WTC11 (cell line): Measurements from ENCODE around the gene HLA-DPB1. TPM values are rescaled to one million over a fixed set of nuclear protein-coding genes. Genes with fewer than 3 reads are reported as not detected.

Experiments
- ATAC-seq: fragments of 200-7000 bp; cut with Tn5 transposase; 2 replicates; pipeline ENCODE4 v1.10.0; 2021; ENCODE audit warnings: mild to moderate bottlenecking, moderate library complexity
- CTCF ChIA-PET: fragments of 300-600 bp; sonication (Branson Sonifier 250); formaldehyde crosslinking; loops from one replicate; lab custom pipeline; 2021; ENCODE audit warnings: antibody characterized with exemption; lab: Charles Lee
- POLR2A ChIA-PET: fragments of 350-600 bp; sonication (Branson Sonifier 250); formaldehyde crosslinking; loops from one replicate; lab custom pipeline; 2021; ENCODE audit warnings: antibody characterized with exemption; lab: Charles Lee
- DNase-seq: peaks from one replicate; pipeline ENCODE4 v3.0.0; 2021; ENCODE audit warnings: low spot score
- H3K27ac Mint-ChIP-seq: 2 replicates; pipeline ENCODE4 v1.8.0; 2021; ENCODE audit warnings: mixed read lengths
- H3K27me3 Mint-ChIP-seq: 2 replicates; pipeline ENCODE4 v1.8.0; 2021; ENCODE audit warnings: low read depth, mild to moderate bottlenecking, moderate library complexity, mixed read lengths
- H3K36me3 Mint-ChIP-seq: 2 replicates; pipeline ENCODE4 v1.8.0; 2021; ENCODE audit warnings: mixed read lengths
- H3K4me1 Mint-ChIP-seq: 2 replicates; pipeline ENCODE4 v1.8.0; 2022; ENCODE audit warnings: mixed read lengths
- H3K4me3 Mint-ChIP-seq: 2 replicates; pipeline ENCODE4 v1.8.0; 2021; ENCODE audit warnings: mild to moderate bottlenecking, moderate library complexity, mixed read lengths
- H3K9me3 Mint-ChIP-seq: 2 replicates; pipeline ENCODE4 v1.8.0; 2021; ENCODE audit warnings: mixed read lengths
- AFF4 ChIP-seq: sonication (generic); formaldehyde crosslinking; IDR thresholded peaks from 2 replicates; pipeline ENCODE4 v1.8.1; 2023; ENCODE audit warnings: mild to moderate bottlenecking, missing genetic modification reagents, borderline replicate concordance
- ATF2 ChIP-seq: sonication (generic); formaldehyde crosslinking; IDR thresholded peaks from 2 replicates; pipeline ENCODE4 v1.8.1; 2022; ENCODE audit warnings: low read depth, missing genetic modification reagents, borderline replicate concordance
- ATF6 ChIP-seq: sonication (generic); formaldehyde crosslinking; IDR thresholded peaks from 2 replicates; pipeline ENCODE4 v1.8.1; 2023; ENCODE audit warnings: mild to moderate bottlenecking, missing genetic modification reagents
- CDX4 ChIP-seq: fragments of 250-450 bp; sonication (Bioruptor Pico); IDR thresholded peaks from 2 replicates; pipeline ENCODE4 v1.9.0; 2021; ENCODE audit warnings: moderate library complexity, mild to moderate bottlenecking, inconsistent platforms, borderline replicate concordance
- CREM ChIP-seq: sonication (generic); formaldehyde crosslinking; IDR thresholded peaks from 2 replicates; pipeline ENCODE4 v1.8.1; 2022; ENCODE audit warnings: mild to moderate bottlenecking, missing genetic modification reagents, moderate library complexity
- CTCF ChIP-seq: fragments of 200-600 bp; IDR thresholded peaks from 2 replicates; pipeline ENCODE4 v1.8.0; 2022; ENCODE audit warnings: antibody characterized with exemption
- E2F5 ChIP-seq: sonication (generic); formaldehyde crosslinking; IDR thresholded peaks from 2 replicates; pipeline ENCODE4 v1.8.1; 2022; ENCODE audit warnings: mild to moderate bottlenecking, moderate library complexity, missing genetic modification reagents
- ETV6 ChIP-seq: sonication (generic); formaldehyde crosslinking; IDR thresholded peaks from 2 replicates; pipeline ENCODE4 v1.8.1; 2022; ENCODE audit warnings: mild to moderate bottlenecking, missing genetic modification reagents
- FOXK1 ChIP-seq: sonication (generic); formaldehyde crosslinking; IDR thresholded peaks from 2 replicates; pipeline ENCODE4 v1.8.0; 2022; ENCODE audit warnings: mild to moderate bottlenecking, moderate library complexity, missing genetic modification reagents
- FOXP1 ChIP-seq: sonication (generic); formaldehyde crosslinking; IDR thresholded peaks from 2 replicates; pipeline ENCODE4 v1.8.0; 2022; ENCODE audit warnings: missing genetic modification reagents, mild to moderate bottlenecking, moderate library complexity, borderline replicate concordance
- IRF1 ChIP-seq: sonication (generic); formaldehyde crosslinking; IDR thresholded peaks from 2 replicates; pipeline ENCODE4 v1.8.0; 2023; ENCODE audit warnings: missing genetic modification reagents
- JUN ChIP-seq: sonication (generic); formaldehyde crosslinking; IDR thresholded peaks from 2 replicates; pipeline ENCODE4 v1.8.0; 2023; ENCODE audit warnings: mild to moderate bottlenecking, missing genetic modification reagents
- MAX ChIP-seq: sonication (generic); formaldehyde crosslinking; IDR thresholded peaks from 2 replicates; pipeline ENCODE4 v1.8.0; 2022; ENCODE audit warnings: mild to moderate bottlenecking, missing genetic modification reagents
- PRRX2 ChIP-seq: fragments of 250-450 bp; sonication (Bioruptor Pico); IDR thresholded peaks from 2 replicates; pipeline ENCODE4 v1.8.0; 2021; ENCODE audit warnings: mild to moderate bottlenecking
- RORB ChIP-seq: fragments of 250-450 bp; sonication (Bioruptor Pico); IDR thresholded peaks from 2 replicates; pipeline ENCODE4 v1.9.0; 2021; ENCODE audit warnings: mild to moderate bottlenecking
- SOX15 ChIP-seq: fragments of 250-450 bp; sonication (Bioruptor Pico); IDR thresholded peaks from 2 replicates; pipeline ENCODE4 v1.9.0; 2021; ENCODE audit warnings: mild to moderate bottlenecking
- TCF7 ChIP-seq: sonication (generic); formaldehyde crosslinking; IDR thresholded peaks from 2 replicates; pipeline ENCODE4 v1.8.0; 2022; ENCODE audit warnings: mild to moderate bottlenecking, low read depth, missing genetic modification reagents, moderate library complexity
- ZMAT4 ChIP-seq: fragments of 250-450 bp; sonication (Bioruptor Pico); IDR thresholded peaks from 2 replicates; pipeline ENCODE4 v1.9.0; 2021; ENCODE audit warnings: mild to moderate bottlenecking
- ZNF263 ChIP-seq: sonication (generic); formaldehyde crosslinking; IDR thresholded peaks from 2 replicates; pipeline ENCODE4 v1.8.1; 2022; ENCODE audit warnings: low read depth, mild to moderate bottlenecking, moderate library complexity, missing genetic modification reagents
- ZNF512 ChIP-seq: sonication (generic); formaldehyde crosslinking; IDR thresholded peaks from 2 replicates; pipeline ENCODE4 v1.8.1; 2022; ENCODE audit warnings: missing genetic modification reagents, borderline replicate concordance
- total RNA-seq: library from RNA; stranded (reverse); gene quantifications from 3 replicates; pipeline ENCODE4 v1.2.3, GENCODE V29; 2021

HLA-DPB1 gene
- total RNA-seq, 1 experiment from 2014 or later, result 18.0 TPM

- no peak for TF ChIP-seq TCF7 (CRISPR knock-in tag)
- no peak for TF ChIP-seq SOX15 (CRISPR knock-in tag)
- TF ChIP-seq RORB, result no peak
- TF ChIP-seq CREM (CRISPR knock-in tag), result no peak
- no peak for TF ChIP-seq ZNF263 (CRISPR knock-in tag)
- no peak for TF ChIP-seq E2F5
- TF ChIP-seq FOXP1 (CRISPR knock-in tag), result no peak
- TF ChIP-seq ZNF512 (CRISPR knock-in tag), result no peak
- no peak for TF ChIP-seq CTCF
- no peak for TF ChIP-seq ETV6
Measured at GRCh38 chr6:33085627-33086026, 9.8 kb downstream of the HLA-DPB1 start (continued).

- DNase-seq (no peak), ATAC-seq (no peak)
- Mint-ChIP-seq H3K4me3 (no peak overlapping the region), H3K4me1 (peaks cover 3% of the 10 kb centered on the region; the same call in 1 of the 2 replicates), H3K36me3 (peaks cover 24% of the 10 kb centered on the region), H3K27me3 (peaks cover 3% of the 10 kb centered on the region), H3K9me3 (no peaks in the 10 kb centered on the region), H3K27ac (no peak overlapping the region)
- ChIA-PET CTCF (interaction anchor here (0.9 to 1.0 kb wide), 2 partner anchors 8 to 38 kb away, joined by 3 read pairs; no protein-coding TSS in a partner anchor), POLR2A (no interaction called here)
- TF ChIP-seq JUN (CRISPR knock-in tag), result no peak
- no peak for TF ChIP-seq CDX4 (CRISPR knock-in tag)
- no peak for TF ChIP-seq AFF4 (CRISPR knock-in tag)
- no peak for TF ChIP-seq MAX (CRISPR knock-in tag)
- TF ChIP-seq ZMAT4 (CRISPR knock-in tag), result no peak
- no peak for TF ChIP-seq FOXK1
- TF ChIP-seq ATF2 (CRISPR knock-in tag), result no peak
- TF ChIP-seq ATF6 (CRISPR knock-in tag), result no peak
- TF ChIP-seq PRRX2, result no peak
- TF ChIP-seq IRF1 (CRISPR knock-in tag), result no peak
- TF ChIP-seq ETV6, result no peak
- no peak for TF ChIP-seq TCF7 (CRISPR knock-in tag)
Measured at GRCh38 chr6:33088258-33088930, 12.6 kb downstream of the HLA-DPB1 start.
